Body of pancreas (tissue), 4 donors: Measurements from ENCODE around the gene GALNT9.

Experiments used
- POLR2A ChIP-seq, 3 donors: fragments of 450-650 bp; IDR thresholded peaks; one replicate each; pipeline ENCODE4 v1.6.1; 2016; ENCODE audit warnings: antibody characterized with exemption in 3 of 3, mild to moderate bottlenecking in 2 of 3
- TF ChIP-seq, protein P1 (sequence below), 7 experiments: fragments of 450-650 bp in 4 of 7; fragments of 200-600 bp in 3 of 7; sonication (generic) in 3 of 7; IDR thresholded peaks; one replicate each; pipeline ENCODE4 v1.5.1; 2016 to 2019; ENCODE audit warnings: antibody characterized with exemption in 7 of 7

DNA sequence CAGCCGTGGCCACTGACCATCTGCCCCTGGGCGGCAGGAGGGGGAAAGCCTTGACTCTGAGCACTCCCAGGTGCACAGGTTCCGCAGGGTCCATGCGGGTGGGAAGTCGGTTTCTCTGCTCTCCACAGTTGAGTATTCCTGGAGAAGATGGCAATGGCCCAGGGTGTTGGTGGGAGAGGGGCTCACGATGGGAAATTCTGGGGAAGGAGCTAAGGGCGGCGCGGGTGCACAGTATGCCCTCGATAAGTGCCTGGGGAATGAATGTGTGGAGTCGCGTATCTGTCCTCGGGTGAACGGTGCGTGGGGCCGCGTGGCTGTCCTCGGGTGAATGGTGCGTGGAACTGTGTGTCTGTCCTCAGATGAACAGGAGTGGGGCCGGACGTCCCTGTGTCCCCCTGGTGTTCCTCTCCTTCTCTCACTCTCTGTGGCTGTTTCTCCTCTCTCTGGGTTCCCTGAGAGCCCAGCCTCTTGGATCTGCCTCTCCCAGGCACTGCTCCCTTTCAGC is 147.1 kb downstream of the GALNT9 start:
- TF ChIP-seq, protein P1, sequence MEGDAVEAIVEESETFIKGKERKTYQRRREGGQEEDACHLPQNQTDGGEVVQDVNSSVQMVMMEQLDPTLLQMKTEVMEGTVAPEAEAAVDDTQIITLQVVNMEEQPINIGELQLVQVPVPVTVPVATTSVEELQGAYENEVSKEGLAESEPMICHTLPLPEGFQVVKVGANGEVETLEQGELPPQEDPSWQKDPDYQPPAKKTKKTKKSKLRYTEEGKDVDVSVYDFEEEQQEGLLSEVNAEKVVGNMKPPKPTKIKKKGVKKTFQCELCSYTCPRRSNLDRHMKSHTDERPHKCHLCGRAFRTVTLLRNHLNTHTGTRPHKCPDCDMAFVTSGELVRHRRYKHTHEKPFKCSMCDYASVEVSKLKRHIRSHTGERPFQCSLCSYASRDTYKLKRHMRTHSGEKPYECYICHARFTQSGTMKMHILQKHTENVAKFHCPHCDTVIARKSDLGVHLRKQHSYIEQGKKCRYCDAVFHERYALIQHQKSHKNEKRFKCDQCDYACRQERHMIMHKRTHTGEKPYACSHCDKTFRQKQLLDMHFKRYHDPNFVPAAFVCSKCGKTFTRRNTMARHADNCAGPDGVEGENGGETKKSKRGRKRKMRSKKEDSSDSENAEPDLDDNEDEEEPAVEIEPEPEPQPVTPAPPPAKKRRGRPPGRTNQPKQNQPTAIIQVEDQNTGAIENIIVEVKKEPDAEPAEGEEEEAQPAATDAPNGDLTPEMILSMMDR (IDR thresholded peaks at IDR 0.05) = no peak
- TF ChIP-seq POLR2A (IDR thresholded peaks at IDR 0.05) = no peak
